Heart left ventricle (tissue), 13 donors: Measurements from ENCODE around the gene SULT2B1.

ENCODE experiments used
- POLR2A ChIP-seq, 2 donors: fragments of 450-650 bp; IDR thresholded peaks; one replicate each; pipeline ENCODE4 v1.6.1; 2017; ENCODE audit warnings: antibody characterized with exemption in 2 of 2, mild to moderate bottlenecking in 2 of 2, moderate library complexity in 2 of 2
- TF ChIP-seq, protein P1 (sequence below), 12 donors: fragments of 200-600 bp; sonication (generic) in 4 of 12; IDR thresholded peaks; one replicate each; pipeline versions ENCODE4 v1.5.0 to v1.8.0; 2018 to 2022; ENCODE audit warnings: antibody characterized with exemption in 12 of 12, mild to moderate bottlenecking in 5 of 12
- donor health status: ischemic (EF 13 %, LVEDD 7.1; RV severe dilation, severe dysfunction).
- donor health status: DM: no; HTN: yes; CAD: no.
- donor health status: DM: no; HTN: no; CAD: no.
- donor health status: ischemic (EF 25% LVEDD 6.9; RV normal size, moderate dysfunction).
- donor health status: ischemic (EF 25% LVEDD 5.7; RV mildly dilated, moderate dysfunction).
- donor health status: ischemic (EF 35%, LVEDD 5.7; RV mildly dilated, moderate dysfunction).
- donor health status: nonischemic (EF 11% LVEDD 7.7; RV severe dilation, severe dysfunction).
- donor health status: DM: yes; HTN: yes; CAD: no.
- donor health status: PGD.
- donor health status: ischemic (EF 29% LVEDD 5.4; RV normal size, mild dysfunction).
- donor health status: nonischemic (EF 23%, LVEDD 6.1; RV moderate dilation, normal function).

DNA sequence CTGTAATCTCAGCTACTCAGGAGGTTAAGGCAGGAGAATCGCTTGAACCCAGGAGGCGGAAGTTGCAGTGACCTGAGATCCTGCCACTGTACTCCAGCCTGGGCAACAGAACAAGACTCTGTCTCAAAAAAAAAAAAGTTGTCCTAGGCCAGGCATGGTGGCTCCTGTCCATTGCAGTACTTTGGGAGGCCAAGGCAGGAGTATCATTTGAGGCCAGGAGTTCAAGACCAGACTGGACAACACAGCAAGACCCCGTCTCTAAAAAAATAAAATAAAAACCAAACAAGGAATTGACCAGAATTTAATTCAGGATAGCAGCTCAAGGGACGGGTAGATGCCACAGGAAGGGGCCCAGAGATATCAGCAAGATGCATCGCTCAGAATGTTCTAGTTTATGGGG, 4.9 kb downstream of the SULT2B1 start:
- TF ChIP-seq POLR2A (IDR thresholded peaks at IDR 0.05) = no peak
- TF ChIP-seq, protein P1, sequence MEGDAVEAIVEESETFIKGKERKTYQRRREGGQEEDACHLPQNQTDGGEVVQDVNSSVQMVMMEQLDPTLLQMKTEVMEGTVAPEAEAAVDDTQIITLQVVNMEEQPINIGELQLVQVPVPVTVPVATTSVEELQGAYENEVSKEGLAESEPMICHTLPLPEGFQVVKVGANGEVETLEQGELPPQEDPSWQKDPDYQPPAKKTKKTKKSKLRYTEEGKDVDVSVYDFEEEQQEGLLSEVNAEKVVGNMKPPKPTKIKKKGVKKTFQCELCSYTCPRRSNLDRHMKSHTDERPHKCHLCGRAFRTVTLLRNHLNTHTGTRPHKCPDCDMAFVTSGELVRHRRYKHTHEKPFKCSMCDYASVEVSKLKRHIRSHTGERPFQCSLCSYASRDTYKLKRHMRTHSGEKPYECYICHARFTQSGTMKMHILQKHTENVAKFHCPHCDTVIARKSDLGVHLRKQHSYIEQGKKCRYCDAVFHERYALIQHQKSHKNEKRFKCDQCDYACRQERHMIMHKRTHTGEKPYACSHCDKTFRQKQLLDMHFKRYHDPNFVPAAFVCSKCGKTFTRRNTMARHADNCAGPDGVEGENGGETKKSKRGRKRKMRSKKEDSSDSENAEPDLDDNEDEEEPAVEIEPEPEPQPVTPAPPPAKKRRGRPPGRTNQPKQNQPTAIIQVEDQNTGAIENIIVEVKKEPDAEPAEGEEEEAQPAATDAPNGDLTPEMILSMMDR (IDR thresholded peaks at IDR 0.05) = no peak
